ENCODE data around the gene HBG1.
"Not testable (repeated sequence)": the region's sequence is repeated elsewhere in the genome, so short reads cannot be mapped to it uniquely, and the experiment has no call there.

HBG1 gene

GRCh38 chr11:5253440-5253839 lies 3.8 kb upstream of the HBG1 start:
- H3K36me3 ChIP-seq (ENCODE audit: insufficient read depth, low read length); H3K4me1 ChIP-seq (ENCODE audit: insufficient read depth, low read length, poor library complexity, severe bottlenecking); H3K9me2 ChIP-seq (replicated peaks; ENCODE audit: low read depth, low read length); H4K20me1 ChIP-seq (ENCODE audit: insufficient read depth, low read length, poor library complexity, severe bottlenecking); H3F3A ChIP-seq (ENCODE audit: low read depth); H3K9ac ChIP-seq (ENCODE audit: low read depth, low read length, poor library complexity, severe bottlenecking); H2AFZ ChIP-seq (ENCODE audit: low read length); H3K79me2 ChIP-seq (ENCODE audit: insufficient read depth, low read length); H3K27me3 ChIP-seq (ENCODE audit: insufficient read depth, low read length, poor library complexity, severe bottlenecking); H3K4me3 ChIP-seq (ENCODE audit: low read length, poor library complexity, severe bottlenecking); H3K9me3 ChIP-seq (ENCODE audit: insufficient read depth, low read depth, low read length); H3K4me2 ChIP-seq (ENCODE audit: low read depth, low read length, poor library complexity, severe bottlenecking): not testable (repeated sequence)

GRCh38 chr11:5252919-5253265 lies 3.2 kb upstream of the HBG1 start:
- no peaks in the 10 kb centered on the region for H3K9me2 ChIP-seq (replicated peaks; ENCODE audit: low read depth, low read length)
- no peaks in the 10 kb centered on the region for H3F3A ChIP-seq (ENCODE audit: low read depth)
- no peak overlapping the region for H3K4me3 ChIP-seq (ENCODE audit: low read length, poor library complexity, severe bottlenecking)
- H3K36me3 ChIP-seq (ENCODE audit: insufficient read depth, low read length), result no peaks in the 10 kb centered on the region
- no peaks in the 10 kb centered on the region for H3K9me3 ChIP-seq (ENCODE audit: insufficient read depth, low read depth, low read length)
- H4K20me1 ChIP-seq (ENCODE audit: insufficient read depth, low read length, poor library complexity, severe bottlenecking), result no peaks in the 10 kb centered on the region
- no peak overlapping the region for H3K4me2 ChIP-seq (ENCODE audit: low read depth, low read length, poor library complexity, severe bottlenecking)
- no peaks in the 10 kb centered on the region for H3K4me1 ChIP-seq (ENCODE audit: insufficient read depth, low read length, poor library complexity, severe bottlenecking)
- H3K27me3 ChIP-seq (ENCODE audit: insufficient read depth, low read length, poor library complexity, severe bottlenecking), result no peaks in the 10 kb centered on the region
- TF ChIP-seq CTCF (conservative IDR thresholded peaks at IDR 0.05; ENCODE audit: low read length) (no peak), EZH2phosphoT487 (IDR thresholded peaks at IDR 0.05; ENCODE audit: borderline replicate concordance) (no peak)
- no peak overlapping the region for H2AFZ ChIP-seq (ENCODE audit: low read length)
- no peaks in the 10 kb centered on the region for H3K79me2 ChIP-seq (ENCODE audit: insufficient read depth, low read length)
- H3K9ac ChIP-seq (ENCODE audit: low read depth, low read length, poor library complexity, severe bottlenecking), result no peak overlapping the region

- no peaks in the 10 kb centered on the region for H3K4me1 ChIP-seq (ENCODE audit: insufficient read depth, low read length, poor library complexity, severe bottlenecking)
- no peaks in the 10 kb centered on the region for H3K9me2 ChIP-seq (replicated peaks; ENCODE audit: low read depth, low read length)
- no peak overlapping the region for H3K4me2 ChIP-seq (ENCODE audit: low read depth, low read length, poor library complexity, severe bottlenecking)
- no peaks in the 10 kb centered on the region for H3K79me2 ChIP-seq (ENCODE audit: insufficient read depth, low read length)
- no peaks in the 10 kb centered on the region for H4K20me1 ChIP-seq (ENCODE audit: insufficient read depth, low read length, poor library complexity, severe bottlenecking)
- TF ChIP-seq EZH2phosphoT487 (IDR thresholded peaks at IDR 0.05; ENCODE audit: borderline replicate concordance) (no peak), CTCF (conservative IDR thresholded peaks at IDR 0.05; ENCODE audit: low read length) (no peak)
- H3F3A ChIP-seq (ENCODE audit: low read depth), result no peaks in the 10 kb centered on the region
- H3K4me3 ChIP-seq (ENCODE audit: low read length, poor library complexity, severe bottlenecking), result no peak overlapping the region
- no peaks in the 10 kb centered on the region for H3K9me3 ChIP-seq (ENCODE audit: insufficient read depth, low read depth, low read length)
- H2AFZ ChIP-seq (ENCODE audit: low read length), result no peak overlapping the region
- H3K9ac ChIP-seq (ENCODE audit: low read depth, low read length, poor library complexity, severe bottlenecking), result no peak overlapping the region
- H3K36me3 ChIP-seq (ENCODE audit: insufficient read depth, low read length), result no peaks in the 10 kb centered on the region
- no peaks in the 10 kb centered on the region for H3K27me3 ChIP-seq (ENCODE audit: insufficient read depth, low read length, poor library complexity, severe bottlenecking)
These were observed 2.7 kb upstream of the HBG1 start for GRCh38 chr11:5252192-5252918.

DNA sequence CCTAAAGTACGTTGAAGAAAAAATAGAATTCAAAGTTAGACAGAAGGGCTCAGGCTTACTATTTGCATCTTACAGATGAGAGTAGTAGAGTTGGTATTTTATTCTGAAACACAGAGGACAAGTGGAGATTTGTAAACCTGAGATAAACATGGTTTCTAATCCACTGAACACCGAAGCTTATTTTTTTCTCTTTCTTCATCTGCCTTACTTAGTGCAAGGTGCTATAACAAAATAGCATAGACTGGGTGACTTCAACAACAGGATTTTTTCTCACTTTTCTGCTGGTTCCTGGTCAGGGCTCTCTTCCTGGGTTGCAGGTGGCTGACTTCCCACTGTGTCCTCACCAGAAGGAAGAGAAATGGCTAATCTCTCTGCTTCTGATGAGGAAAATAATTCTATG lies 2.1 kb upstream of the HBG1 start:
- TF ChIP-seq CTCF (conservative IDR thresholded peaks at IDR 0.05; ENCODE audit: low read length) (no peak), EZH2phosphoT487 (IDR thresholded peaks at IDR 0.05; ENCODE audit: borderline replicate concordance) (no peak)
- Histone ChIP-seq H3K9ac (ENCODE audit: low read depth, low read length, poor library complexity, severe bottlenecking) (no peak overlapping the region), H3K79me2 (ENCODE audit: insufficient read depth, low read length) (no peaks in the 10 kb centered on the region), H3K4me3 (ENCODE audit: low read length, poor library complexity, severe bottlenecking) (no peak overlapping the region), H3K36me3 (ENCODE audit: insufficient read depth, low read length) (no peaks in the 10 kb centered on the region), H3K4me1 (ENCODE audit: insufficient read depth, low read length, poor library complexity, severe bottlenecking) (no peaks in the 10 kb centered on the region), H4K20me1 (ENCODE audit: insufficient read depth, low read length, poor library complexity, severe bottlenecking) (no peaks in the 10 kb centered on the region), H2AFZ (ENCODE audit: low read length) (no peak overlapping the region), H3K9me2 (replicated peaks; ENCODE audit: low read depth, low read length) (no peaks in the 10 kb centered on the region), H3F3A (ENCODE audit: low read depth) (no peaks in the 10 kb centered on the region), H3K27me3 (ENCODE audit: insufficient read depth, low read length, poor library complexity, severe bottlenecking) (no peaks in the 10 kb centered on the region), H3K9me3 (ENCODE audit: insufficient read depth, low read depth, low read length) (no peaks in the 10 kb centered on the region), H3K4me2 (ENCODE audit: low read depth, low read length, poor library complexity, severe bottlenecking) (no peak overlapping the region)

All from Loucy (cell line).